GM23338 (cell line): ENCODE results near the gene MBNL1. TPM values are rescaled to one million over a fixed set of nuclear protein-coding genes. Genes with fewer than 3 reads are reported as not detected.

Experiments used
- ATAC-seq: fragments of 200-7000 bp; cut with Tn5 transposase; 3 replicates; pipeline ENCODE4 v1.9.1; 2020
- DNase-seq: peaks from one replicate; pipeline ENCODE4 v3.0.0-alpha.2; 2015; ENCODE audit warnings: low spot score
- H2AFZ ChIP-seq: fragments of 200-600 bp; sonication (generic); 2 replicates; pipeline ENCODE4 v1.8.0; 2016; ENCODE audit warnings: antibody characterized with exemption, mild to moderate bottlenecking, moderate library complexity
- H3F3A ChIP-seq: fragments of 200-600 bp; sonication (generic); replicated peaks from 2 replicates; pipeline ENCODE4 v1.8.0; 2017; ENCODE audit warnings: antibody characterized with exemption, mixed run types, low read depth
- H3K27ac ChIP-seq: fragments of 200-600 bp; sonication (generic); 2 replicates; pipeline ENCODE4 v1.6.1; 2016; ENCODE audit warnings: low read depth
- H3K27me3 ChIP-seq: fragments of 200-600 bp; sonication (generic); 2 replicates; pipeline ENCODE4 v1.8.0; 2016; ENCODE audit warnings: mild to moderate bottlenecking, mixed run types, moderate library complexity; ENCODE audit not compliant: insufficient read depth
- H3K36me3 ChIP-seq: fragments of 200-600 bp; sonication (generic); 2 replicates; pipeline ENCODE4 v1.8.0; 2016; ENCODE audit warnings: mild to moderate bottlenecking; ENCODE audit not compliant: insufficient read depth
- H3K4me1 ChIP-seq: fragments of 200-600 bp; sonication (generic); 2 replicates; pipeline ENCODE4 v1.8.0; 2016; ENCODE audit warnings: mild to moderate bottlenecking, moderate library complexity; ENCODE audit not compliant: insufficient read depth
- H3K4me2 ChIP-seq: fragments of 200-600 bp; sonication (generic); 2 replicates; pipeline ENCODE4 v1.7.1; 2017; ENCODE audit warnings: mixed run types
- H3K4me3 ChIP-seq: fragments of 200-600 bp; sonication (generic); 2 replicates; pipeline ENCODE4 v1.6.1; 2016; ENCODE audit warnings: mixed run types
- H3K79me2 ChIP-seq: fragments of 200-600 bp; sonication (generic); replicated peaks from 2 replicates; pipeline ENCODE4 v1.8.0; 2017; ENCODE audit warnings: mild to moderate bottlenecking; ENCODE audit not compliant: insufficient read depth
- H3K9me2 ChIP-seq: fragments of 200-600 bp; sonication (generic); 2 replicates; pipeline ENCODE4 v1.8.0; 2017; ENCODE audit not compliant: insufficient read depth
- H4K20me1 ChIP-seq: fragments of 200-600 bp; sonication (generic); replicated peaks from 2 replicates; pipeline ENCODE4 v1.8.0; 2017; ENCODE audit warnings: mild to moderate bottlenecking; ENCODE audit not compliant: insufficient read depth
- H3K27ac Mint-ChIP-seq: 2 replicates; pipeline ENCODE4 v1.8.0; 2020; ENCODE audit warnings: inconsistent platforms, mild to moderate bottlenecking, moderate library complexity, mixed read lengths
- H3K27me3 Mint-ChIP-seq: 3 replicates; pipeline ENCODE4 v1.8.0; 2022; ENCODE audit warnings: low read depth, mild to moderate bottlenecking, moderate library complexity, mixed read lengths, inconsistent platforms; ENCODE audit not compliant: insufficient read depth, poor library complexity
- H3K36me3 Mint-ChIP-seq: 3 replicates; pipeline ENCODE4 v1.8.0; 2021; ENCODE audit warnings: low read depth, mild to moderate bottlenecking, inconsistent platforms, moderate library complexity, mixed read lengths
- H3K4me1 Mint-ChIP-seq: 3 replicates; pipeline ENCODE4 v1.8.0; 2020; ENCODE audit warnings: mild to moderate bottlenecking, inconsistent platforms, mixed read lengths
- H3K4me3 Mint-ChIP-seq: 3 replicates; pipeline ENCODE4 v1.8.0; 2021; ENCODE audit warnings: moderate library complexity, mild to moderate bottlenecking, inconsistent platforms, mixed read lengths
- H3K9me3 Mint-ChIP-seq: 3 replicates; pipeline ENCODE4 v1.8.0; 2020; ENCODE audit warnings: moderate library complexity, mild to moderate bottlenecking, inconsistent platforms, mixed read lengths
- CREB1 ChIP-seq: fragments of 250-450 bp; sonication (Bioruptor Pico); IDR thresholded peaks from 2 replicates; pipeline ENCODE4 v1.5.0; 2020; ENCODE audit warnings: low read depth, mild to moderate bottlenecking, moderate library complexity
- EZH2 ChIP-seq: fragments of 200-600 bp; sonication (generic); IDR thresholded peaks from one replicate; pipeline ENCODE4 v1.8.0; 2017; ENCODE audit warnings: antibody characterized with exemption, mild to moderate bottlenecking, low read depth; ENCODE audit not compliant: unreplicated experiment
- EZH2phosphoT487 ChIP-seq: fragments of 200-600 bp; sonication (generic); IDR thresholded peaks from one replicate; pipeline ENCODE4 v1.8.1; 2018; ENCODE audit warnings: antibody characterized with exemption; ENCODE audit not compliant: unreplicated experiment
- JUNB ChIP-seq: IDR thresholded peaks from one replicate; pipeline ENCODE4 v1.6.1; 2016; ENCODE audit warnings: antibody characterized with exemption; ENCODE audit not compliant: unreplicated experiment
- NANOG ChIP-seq: IDR thresholded peaks from 2 replicates; pipeline ENCODE4 v1.6.1; 2016; ENCODE audit warnings: antibody characterized with exemption, borderline replicate concordance
- POLR2AphosphoS5 ChIP-seq: IDR thresholded peaks from 2 replicates; pipeline ENCODE4 v1.6.1; 2016; ENCODE audit warnings: antibody characterized with exemption, low read depth
- STAT1 ChIP-seq: IDR thresholded peaks from one replicate; pipeline ENCODE4 v1.6.1; 2016; ENCODE audit warnings: antibody characterized with exemption; ENCODE audit not compliant: unreplicated experiment
- ZNF114 ChIP-seq: fragments of 250-450 bp; sonication (Bioruptor Pico); IDR thresholded peaks from 2 replicates; pipeline ENCODE4 v1.5.0; 2020; ENCODE audit warnings: mild to moderate bottlenecking, moderate library complexity
- ZNF331 ChIP-seq: fragments of 250-450 bp; sonication (Bioruptor Pico); IDR thresholded peaks from 2 replicates; pipeline ENCODE4 v1.5.0; 2020; ENCODE audit warnings: low read depth, mild to moderate bottlenecking, moderate library complexity
- polyA plus RNA-seq: library from polyadenylated mRNA; unstranded; fragments of >200 nt; fragmentation: Nextera tagmentation; extraction: Ambion mirVana; gene quantifications from 2 replicates; pipeline ENCODE4 v1.2.1, GENCODE V29; 2016
- total RNA-seq: library from RNA; depleted of rRNA; stranded (reverse); fragments of >200 nt; shearing (Covaris generic); gene quantifications from 2 replicates; pipeline ENCODE4 v1.2.3, GENCODE V29; 2014
- TF ChIP-seq, protein P1 (sequence below): IDR thresholded peaks from 2 replicates; pipeline ENCODE4 v1.6.1; 2016; ENCODE audit warnings: antibody characterized with exemption
- TF ChIP-seq, protein P2 (sequence below): IDR thresholded peaks from one replicate; pipeline ENCODE4 v1.6.1; 2018; ENCODE audit warnings: antibody characterized with exemption; ENCODE audit not compliant: unreplicated experiment
- TF ChIP-seq, protein P3 (sequence below), 2 experiments: fragments of 200-600 bp in 1 of 2; sonication (generic) in 1 of 2; conservative IDR thresholded peaks; 2 replicates each; pipeline versions ENCODE4 v1.5.1 to v1.6.1; 2016 to 2017; ENCODE audit warnings: antibody characterized with exemption in 2 of 2, low read depth in 2 of 2, mild to moderate bottlenecking in 2 of 2, moderate library complexity in 1 of 2

MBNL1 gene
- total and polyA plus RNA-seq, 2 experiments from 2014 or later = 9.4 to 23.2 TPM

DNA sequence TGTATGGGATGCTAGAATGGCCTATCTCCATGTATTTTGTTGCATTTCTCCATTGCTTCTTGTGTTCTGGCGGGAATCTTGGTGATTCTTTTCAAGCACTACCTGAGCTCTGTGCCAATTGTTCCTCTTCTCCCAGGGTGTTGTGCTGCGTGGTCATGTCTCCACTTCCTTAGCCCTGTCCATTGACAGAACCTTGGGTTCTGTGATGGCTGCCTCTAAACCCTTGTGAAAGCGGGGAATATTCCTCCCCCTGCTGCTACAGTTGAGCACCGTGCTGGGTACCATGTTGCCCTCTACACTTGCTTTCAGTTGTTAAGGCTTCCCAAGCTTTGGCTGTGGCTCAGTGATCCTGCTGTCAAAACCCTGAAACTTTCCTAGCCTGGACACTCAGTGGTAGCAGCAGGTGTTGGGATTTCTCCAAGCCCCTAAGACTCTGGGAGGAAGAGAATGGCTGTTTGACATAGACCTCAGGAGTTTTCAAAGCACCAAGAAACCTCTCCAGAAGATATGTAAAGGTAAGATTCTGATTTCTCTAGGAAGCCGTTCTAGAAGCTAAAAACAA, 69.5 kb downstream of the MBNL1 start:
- no peak overlapping the region for H3K4me3 Mint-ChIP-seq
- no peaks in the 10 kb centered on the region for H3K9me3 Mint-ChIP-seq
- Histone ChIP-seq H2AFZ (no peak overlapping the region), H3K9me2 (no peaks in the 10 kb centered on the region), H3K27me3 (no peaks in the 10 kb centered on the region), H3F3A (no peaks in the 10 kb centered on the region), H3K4me3 (no peak overlapping the region), H4K20me1 (no peaks in the 10 kb centered on the region), H3K36me3 (no peaks in the 10 kb centered on the region), H3K79me2 (peaks cover 4% of the 10 kb centered on the region; the same call in 1 of the 2 replicates), H3K4me1 (no peaks in the 10 kb centered on the region), H3K4me2 (no peak overlapping the region), H3K27ac (no peak overlapping the region)
- H3K27ac Mint-ChIP-seq = no peak overlapping the region
- H3K27me3 Mint-ChIP-seq = no peaks in the 10 kb centered on the region
- H3K4me1 Mint-ChIP-seq = peaks cover 6% of the 10 kb centered on the region; the same call in 2 of the 3 replicates
- H3K36me3 Mint-ChIP-seq = no peaks in the 10 kb centered on the region
- TF ChIP-seq NANOG = no peak
- TF ChIP-seq, protein P1, sequence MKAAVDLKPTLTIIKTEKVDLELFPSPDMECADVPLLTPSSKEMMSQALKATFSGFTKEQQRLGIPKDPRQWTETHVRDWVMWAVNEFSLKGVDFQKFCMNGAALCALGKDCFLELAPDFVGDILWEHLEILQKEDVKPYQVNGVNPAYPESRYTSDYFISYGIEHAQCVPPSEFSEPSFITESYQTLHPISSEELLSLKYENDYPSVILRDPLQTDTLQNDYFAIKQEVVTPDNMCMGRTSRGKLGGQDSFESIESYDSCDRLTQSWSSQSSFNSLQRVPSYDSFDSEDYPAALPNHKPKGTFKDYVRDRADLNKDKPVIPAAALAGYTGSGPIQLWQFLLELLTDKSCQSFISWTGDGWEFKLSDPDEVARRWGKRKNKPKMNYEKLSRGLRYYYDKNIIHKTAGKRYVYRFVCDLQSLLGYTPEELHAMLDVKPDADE = no peak
- TF ChIP-seq, protein P2, sequence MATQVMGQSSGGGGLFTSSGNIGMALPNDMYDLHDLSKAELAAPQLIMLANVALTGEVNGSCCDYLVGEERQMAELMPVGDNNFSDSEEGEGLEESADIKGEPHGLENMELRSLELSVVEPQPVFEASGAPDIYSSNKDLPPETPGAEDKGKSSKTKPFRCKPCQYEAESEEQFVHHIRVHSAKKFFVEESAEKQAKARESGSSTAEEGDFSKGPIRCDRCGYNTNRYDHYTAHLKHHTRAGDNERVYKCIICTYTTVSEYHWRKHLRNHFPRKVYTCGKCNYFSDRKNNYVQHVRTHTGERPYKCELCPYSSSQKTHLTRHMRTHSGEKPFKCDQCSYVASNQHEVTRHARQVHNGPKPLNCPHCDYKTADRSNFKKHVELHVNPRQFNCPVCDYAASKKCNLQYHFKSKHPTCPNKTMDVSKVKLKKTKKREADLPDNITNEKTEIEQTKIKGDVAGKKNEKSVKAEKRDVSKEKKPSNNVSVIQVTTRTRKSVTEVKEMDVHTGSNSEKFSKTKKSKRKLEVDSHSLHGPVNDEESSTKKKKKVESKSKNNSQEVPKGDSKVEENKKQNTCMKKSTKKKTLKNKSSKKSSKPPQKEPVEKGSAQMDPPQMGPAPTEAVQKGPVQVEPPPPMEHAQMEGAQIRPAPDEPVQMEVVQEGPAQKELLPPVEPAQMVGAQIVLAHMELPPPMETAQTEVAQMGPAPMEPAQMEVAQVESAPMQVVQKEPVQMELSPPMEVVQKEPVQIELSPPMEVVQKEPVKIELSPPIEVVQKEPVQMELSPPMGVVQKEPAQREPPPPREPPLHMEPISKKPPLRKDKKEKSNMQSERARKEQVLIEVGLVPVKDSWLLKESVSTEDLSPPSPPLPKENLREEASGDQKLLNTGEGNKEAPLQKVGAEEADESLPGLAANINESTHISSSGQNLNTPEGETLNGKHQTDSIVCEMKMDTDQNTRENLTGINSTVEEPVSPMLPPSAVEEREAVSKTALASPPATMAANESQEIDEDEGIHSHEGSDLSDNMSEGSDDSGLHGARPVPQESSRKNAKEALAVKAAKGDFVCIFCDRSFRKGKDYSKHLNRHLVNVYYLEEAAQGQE = no peak
- no peak for TF ChIP-seq STAT1
- no peak for TF ChIP-seq ZNF114 (CRISPR knock-in tag)
- TF ChIP-seq ZNF331 (CRISPR knock-in tag) = no peak
- TF ChIP-seq POLR2AphosphoS5 = no peak
- TF ChIP-seq JUNB = no peak
- TF ChIP-seq EZH2phosphoT487 = no peak
- TF ChIP-seq CREB1 (CRISPR knock-in tag) = no peak
- no peak for TF ChIP-seq EZH2
- ATAC-seq (no peak), DNase-seq (no peak)

DNA sequence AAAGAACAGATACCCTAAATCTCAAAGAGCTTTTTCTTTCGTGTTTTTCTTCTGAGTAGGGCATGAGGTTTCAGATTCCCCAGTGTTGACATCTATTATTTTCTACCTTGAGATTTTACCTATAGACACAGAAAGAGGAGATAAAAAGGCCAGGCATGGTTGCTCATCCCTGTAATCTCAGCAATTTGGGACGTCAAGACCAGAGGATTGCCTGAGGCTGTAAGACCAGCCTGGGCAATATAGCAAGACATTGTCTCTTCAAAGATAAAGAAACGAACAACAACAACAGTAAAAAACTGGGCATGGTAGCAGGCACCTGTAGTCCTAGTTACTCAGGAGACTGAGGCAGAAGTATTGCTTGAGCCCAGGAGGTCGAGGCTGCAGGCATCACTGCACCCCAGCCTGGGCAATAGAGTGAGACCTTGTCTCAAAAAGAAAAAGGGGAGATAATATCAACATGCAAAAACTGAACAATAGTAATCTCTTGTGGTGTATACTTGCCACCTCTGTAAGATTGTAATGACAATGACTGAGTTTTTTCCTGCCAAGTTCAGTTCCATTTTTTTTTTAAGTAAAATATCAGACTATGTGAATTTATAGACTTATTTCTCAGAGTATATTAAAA, 71.3 kb downstream of the MBNL1 start:
- H3K27ac ChIP-seq = no peak overlapping the region
- H3K9me2 ChIP-seq = no peaks in the 10 kb centered on the region
- no peaks in the 10 kb centered on the region; the same call in 1 of the 2 replicates for H3K79me2 ChIP-seq
- H3K4me2 ChIP-seq = no peak overlapping the region
- ATAC-seq (no peak), DNase-seq (no peak)
- H3K27me3 ChIP-seq = no peaks in the 10 kb centered on the region
- no peaks in the 10 kb centered on the region for H3K9me3 Mint-ChIP-seq
- H3K4me3 ChIP-seq = no peak overlapping the region
- H3K4me1 ChIP-seq = no peaks in the 10 kb centered on the region
- no peak overlapping the region for H2AFZ ChIP-seq
- no peak overlapping the region for H3K27ac Mint-ChIP-seq
- no peak overlapping the region for H3K4me3 Mint-ChIP-seq
- no peaks in the 10 kb centered on the region for H3K36me3 Mint-ChIP-seq
- no peaks in the 10 kb centered on the region for H3K27me3 Mint-ChIP-seq
- H3K36me3 ChIP-seq = no peaks in the 10 kb centered on the region
- H3F3A ChIP-seq = no peaks in the 10 kb centered on the region
- no peaks in the 10 kb centered on the region for H4K20me1 ChIP-seq
- H3K4me1 Mint-ChIP-seq = peaks cover 9% of the 10 kb centered on the region; the same call in 2 of the 3 replicates
- TF ChIP-seq EZH2phosphoT487 = no peak
- TF ChIP-seq POLR2AphosphoS5 = no peak
- TF ChIP-seq ZNF331 (CRISPR knock-in tag) = no peak
- TF ChIP-seq, protein P3, sequence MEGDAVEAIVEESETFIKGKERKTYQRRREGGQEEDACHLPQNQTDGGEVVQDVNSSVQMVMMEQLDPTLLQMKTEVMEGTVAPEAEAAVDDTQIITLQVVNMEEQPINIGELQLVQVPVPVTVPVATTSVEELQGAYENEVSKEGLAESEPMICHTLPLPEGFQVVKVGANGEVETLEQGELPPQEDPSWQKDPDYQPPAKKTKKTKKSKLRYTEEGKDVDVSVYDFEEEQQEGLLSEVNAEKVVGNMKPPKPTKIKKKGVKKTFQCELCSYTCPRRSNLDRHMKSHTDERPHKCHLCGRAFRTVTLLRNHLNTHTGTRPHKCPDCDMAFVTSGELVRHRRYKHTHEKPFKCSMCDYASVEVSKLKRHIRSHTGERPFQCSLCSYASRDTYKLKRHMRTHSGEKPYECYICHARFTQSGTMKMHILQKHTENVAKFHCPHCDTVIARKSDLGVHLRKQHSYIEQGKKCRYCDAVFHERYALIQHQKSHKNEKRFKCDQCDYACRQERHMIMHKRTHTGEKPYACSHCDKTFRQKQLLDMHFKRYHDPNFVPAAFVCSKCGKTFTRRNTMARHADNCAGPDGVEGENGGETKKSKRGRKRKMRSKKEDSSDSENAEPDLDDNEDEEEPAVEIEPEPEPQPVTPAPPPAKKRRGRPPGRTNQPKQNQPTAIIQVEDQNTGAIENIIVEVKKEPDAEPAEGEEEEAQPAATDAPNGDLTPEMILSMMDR (conservative IDR thresholded peaks at IDR 0.05; ENCODE audit: low read depth in 2 of 2) = no peak
- TF ChIP-seq NANOG = no peak
